Measurements from ENCODE around the gene EFNB2. TPM values are rescaled to one million over a fixed set of nuclear protein-coding genes. Genes with fewer than 3 reads are reported as not detected.
A peak's percentile ranks its signal among the peaks of the same experiment; 100 is the strongest.

EFNB2 gene
- total and polyA plus RNA-seq, 2 of the 8 experiments (the other 6 are each of a cell fraction or from before 2014, with no cell fraction given) = 8.2 to 12.0 TPM

- TF ChIP-seq SRF (IDR thresholded peaks at IDR 0.05; ENCODE audit: low read depth, low read length) (no peak), SP1 (IDR thresholded peaks at IDR 0.05; ENCODE audit: low read depth, low read length) (no peak), KDM4A (IDR thresholded peaks at IDR 0.05; ENCODE audit: low read depth, low read length, severe bottlenecking) (peak; percentile 73), POLR2AphosphoS5 (IDR thresholded peaks at IDR 0.05; ENCODE audit: low read depth, low read length) (no peak), RAD21 (IDR thresholded peaks at IDR 0.05 in 1 of 2, conservative IDR thresholded peaks at IDR 0.05 in 1 of 2; ENCODE audit: low read depth in 2 of 2, low read length in 2 of 2) (no peak), HDAC2 (IDR thresholded peaks at IDR 0.05; ENCODE audit: borderline replicate concordance in 1 of 2, low read depth in 2 of 2, low read length in 2 of 2) (no peak), ATF2 (IDR thresholded peaks at IDR 0.05; ENCODE audit: low read length) (no peak), TAF1 (IDR thresholded peaks at IDR 0.05; ENCODE audit: low read depth, low read length) (no peak), EP300 (IDR thresholded peaks at IDR 0.05; ENCODE audit: borderline replicate concordance in 1 of 2, low read depth in 2 of 2, low read length in 2 of 2) (no peak), YY1 (IDR thresholded peaks at IDR 0.05; ENCODE audit: low read depth, low read length) (no peak), GTF2F1 (IDR thresholded peaks at IDR 0.05; ENCODE audit: borderline replicate concordance, low read depth, low read length) (no peak), GABPA (IDR thresholded peaks at IDR 0.05; ENCODE audit: borderline replicate concordance, insufficient read depth, low read length) (peak; percentile 18; the same call in 1 of the 2 replicates), PHF8 (conservative IDR thresholded peaks at IDR 0.05; ENCODE audit: low read depth, low read length) (peak; percentile 76), SIN3A (conservative IDR thresholded peaks at IDR 0.05 in 1 of 2, IDR thresholded peaks at IDR 0.05 in 1 of 2; ENCODE audit: low read depth in 1 of 2, low read length in 2 of 2) (0 out of 4 replicates have a peak, but pooled peaks of 1 of the 2 experiments have one; percentile 50), NRF1 (IDR thresholded peaks at IDR 0.05; ENCODE audit: low read depth, low read length) (no peak), RFX5 (IDR thresholded peaks at IDR 0.05; ENCODE audit: borderline replicate concordance, low read depth, low read length) (no peak), RNF2 (IDR thresholded peaks at IDR 0.05; ENCODE audit: borderline replicate concordance, low read depth, low read length, missing control alignments, poor library complexity, severe bottlenecking) (peak; percentile 1)
Measured at GRCh38 chr13:106534639-106535551, 567 bp downstream of the EFNB2 start (continued).

Measured in H1 (cell line).